NCI-H2081 treated with DMSO at 0.1 percent for 48 hours (cell line): ENCODE results near the gene CD86.

Experiments
- DNase-seq: peaks from one replicate; lab custom pipeline; 2025; lab: John Stamatoyannopoulos, UW

The CD86 gene

DNA sequence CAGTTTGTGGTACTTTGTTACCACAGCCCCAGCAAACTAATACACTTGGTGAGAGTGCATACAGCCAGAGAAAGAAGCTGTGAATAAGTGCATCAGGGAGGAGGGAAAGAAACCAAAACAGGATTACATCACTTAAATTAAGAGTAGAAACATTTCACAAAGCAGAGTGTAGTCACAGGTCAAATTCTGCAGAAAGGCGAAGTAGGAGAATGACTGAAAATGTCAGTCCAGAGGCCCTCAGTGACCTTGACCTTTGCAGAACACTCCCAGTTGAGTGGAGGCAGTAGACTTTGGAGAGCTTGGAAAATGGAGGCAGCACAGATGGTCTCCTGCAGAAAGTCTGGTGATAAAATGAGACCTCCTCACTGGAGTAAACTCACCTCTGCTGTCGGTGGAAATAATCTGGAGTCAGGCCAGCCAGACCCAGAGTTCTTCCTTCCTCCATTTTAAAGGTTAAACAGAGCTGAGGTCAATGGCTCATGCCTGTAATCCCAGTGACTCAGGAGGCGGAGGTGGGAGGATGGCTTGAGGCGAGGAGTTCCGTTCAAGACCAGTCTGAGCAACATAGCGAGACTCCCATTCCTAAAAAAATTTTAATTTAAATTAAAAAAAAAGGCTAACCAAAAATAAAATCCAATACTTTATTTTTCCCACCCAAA is 5.0 kb downstream of the CD86 start:
- no peak for DNase-seq

DNA sequence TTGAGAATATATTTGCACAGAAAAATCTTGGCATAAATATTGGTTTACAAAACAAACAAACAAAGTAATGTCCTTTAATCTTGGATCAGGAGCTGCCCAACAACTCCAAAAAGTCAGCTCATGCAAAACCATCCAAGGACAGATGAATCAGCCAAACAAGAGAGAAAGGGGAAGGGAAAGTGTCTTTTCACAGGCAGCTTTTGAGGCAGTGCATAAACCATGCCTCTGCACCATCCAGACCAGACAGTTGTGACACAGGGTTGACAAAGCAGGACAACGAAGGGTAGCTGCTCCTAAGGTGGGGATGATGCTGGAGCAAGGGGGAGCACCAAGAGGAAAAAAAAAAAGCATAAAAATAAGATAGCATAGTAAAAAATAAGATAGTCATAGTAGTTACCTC is 8.7 kb downstream of the CD86 start:
- no peak for DNase-seq

DNA sequence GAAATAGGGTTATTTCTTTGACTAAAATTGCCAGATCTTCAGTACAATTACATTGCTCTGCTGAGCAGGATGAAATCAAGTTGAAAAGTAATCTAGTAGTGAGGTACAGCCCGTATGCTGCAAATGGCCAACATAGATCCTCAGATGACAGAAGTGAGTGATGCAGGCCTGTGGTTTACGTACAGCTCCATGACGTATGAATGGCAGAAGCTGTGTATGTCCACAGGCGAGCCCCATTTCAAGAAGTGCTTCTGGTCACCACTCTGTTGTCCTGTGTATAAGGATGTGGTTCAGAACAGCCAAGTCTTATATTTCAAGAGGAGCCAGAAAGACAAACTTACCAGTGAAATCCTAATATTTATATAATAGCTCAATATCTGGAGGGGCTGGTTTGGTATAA is 9.2 kb downstream of the CD86 start:
- DNase-seq = no peak

DNA sequence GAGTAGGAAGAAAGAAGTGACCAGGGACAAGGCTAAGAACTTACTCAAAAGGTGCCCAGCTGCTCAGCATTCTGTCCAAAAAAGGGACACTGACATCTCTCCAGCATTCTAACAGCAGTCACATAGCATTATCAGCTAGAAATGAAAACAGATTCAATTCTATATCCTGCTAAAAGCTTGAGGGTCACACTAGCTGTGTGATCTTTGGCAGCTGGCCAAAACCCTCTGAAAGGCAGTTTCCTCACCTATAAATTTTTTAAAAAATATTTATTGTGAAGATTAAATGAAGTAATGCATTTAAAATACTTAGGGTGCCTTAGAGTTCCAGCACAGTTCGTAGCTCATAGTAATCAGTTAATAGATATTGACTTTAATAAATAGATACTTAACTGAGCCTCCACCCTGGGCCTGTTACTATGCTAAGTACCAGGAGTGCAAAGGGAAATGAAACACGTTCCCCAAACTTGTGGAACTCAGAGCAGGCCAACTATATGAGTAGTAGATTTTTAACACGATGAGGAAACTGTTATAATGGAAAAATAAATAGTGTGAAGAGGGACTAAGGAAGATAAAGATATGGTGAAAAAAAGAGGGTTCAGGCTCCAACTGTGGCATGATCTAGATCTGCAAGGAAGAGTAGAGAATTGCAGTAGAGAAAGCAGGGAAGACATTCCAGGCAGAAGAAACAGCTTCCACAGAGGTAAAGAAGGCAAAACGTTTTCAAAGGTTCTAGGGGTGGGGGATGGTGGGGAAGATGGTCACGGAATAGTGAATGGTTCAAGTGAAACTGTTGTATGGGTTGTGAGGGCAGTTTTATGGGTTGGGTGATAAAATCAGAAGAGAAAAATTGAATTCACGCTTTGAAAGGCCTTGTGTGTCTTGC is 11.4 kb downstream of the CD86 start:
- no peak for DNase-seq

DNA sequence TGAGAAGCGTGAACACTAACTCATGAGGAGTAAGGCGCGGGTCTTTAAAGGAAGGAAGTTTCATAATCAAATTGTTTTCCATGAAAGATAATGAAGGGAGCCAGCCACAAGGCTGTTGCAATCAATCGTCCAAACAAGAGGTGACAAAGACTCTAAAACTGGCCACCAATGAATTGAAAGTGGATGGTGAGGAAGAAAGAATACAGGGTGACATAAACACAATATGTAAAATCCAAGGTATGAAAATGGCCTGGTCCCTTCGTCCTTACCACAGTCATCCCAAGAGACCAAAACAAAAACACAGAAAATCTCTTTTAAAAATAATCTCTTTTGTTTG is 12.0 kb downstream of the CD86 start:
- no peak for DNase-seq

DNA sequence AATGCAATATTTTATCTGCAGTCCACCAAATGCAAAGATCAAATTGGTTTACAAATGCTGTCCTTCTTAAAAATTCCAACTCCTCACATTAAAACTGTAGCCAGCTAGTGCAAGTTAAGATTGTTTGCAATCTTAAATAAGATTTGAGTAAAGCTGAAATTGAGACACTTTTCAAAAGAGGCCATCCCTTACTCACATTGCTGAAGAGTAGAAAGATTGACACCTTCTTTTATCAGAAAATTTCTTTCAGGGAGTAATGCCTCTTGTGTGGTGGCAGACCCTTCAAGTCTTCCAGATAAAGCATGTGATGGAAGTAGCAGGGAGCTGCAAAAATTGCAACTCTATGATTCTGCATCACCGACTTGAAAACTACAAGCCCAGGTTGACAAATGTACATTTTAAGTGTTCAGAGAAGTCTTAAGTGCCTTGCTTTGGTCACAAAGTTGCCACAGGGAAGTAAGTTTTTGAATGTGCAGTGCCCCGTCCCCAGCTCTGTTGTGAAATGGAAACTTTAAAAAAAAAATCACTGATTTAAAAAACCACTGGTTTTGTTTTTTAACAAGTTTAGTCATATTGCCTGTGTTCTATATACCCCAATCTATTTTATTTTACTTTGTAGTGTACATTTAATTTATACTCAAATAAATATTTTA is 12.6 kb downstream of the CD86 start:
- DNase-seq = no peak

DNA sequence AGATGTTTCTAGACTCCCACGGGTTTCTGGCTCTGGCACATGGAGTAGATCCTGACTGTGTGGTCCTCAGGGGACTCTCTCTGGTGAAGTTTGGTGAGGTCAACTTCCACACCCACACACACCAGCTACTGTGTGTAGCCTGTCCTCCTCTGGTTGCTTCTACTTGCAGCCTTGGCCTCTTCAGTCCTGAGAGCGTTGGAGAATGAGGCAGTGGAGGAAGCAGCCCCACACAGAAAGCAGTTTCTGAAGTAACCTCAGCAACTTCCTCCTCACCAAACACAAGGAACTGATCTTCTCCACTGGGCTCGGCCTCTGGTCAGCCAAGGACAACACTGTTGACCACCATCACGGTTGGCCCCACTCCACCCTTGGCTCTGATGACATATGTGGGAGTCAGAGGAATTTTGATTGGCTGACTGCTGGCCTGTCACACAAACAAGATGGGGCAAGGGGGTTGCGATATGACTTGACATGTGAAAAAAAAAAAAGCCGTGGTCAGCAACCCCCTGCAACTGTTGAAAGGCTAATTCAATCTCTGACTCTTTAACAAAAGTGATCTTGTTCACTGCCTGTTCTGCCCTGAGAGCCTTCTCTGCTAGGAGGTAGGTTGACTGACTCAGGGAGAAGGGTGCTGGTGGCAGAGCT is 19.6 kb downstream of the CD86 start:
- no peak for DNase-seq

DNA sequence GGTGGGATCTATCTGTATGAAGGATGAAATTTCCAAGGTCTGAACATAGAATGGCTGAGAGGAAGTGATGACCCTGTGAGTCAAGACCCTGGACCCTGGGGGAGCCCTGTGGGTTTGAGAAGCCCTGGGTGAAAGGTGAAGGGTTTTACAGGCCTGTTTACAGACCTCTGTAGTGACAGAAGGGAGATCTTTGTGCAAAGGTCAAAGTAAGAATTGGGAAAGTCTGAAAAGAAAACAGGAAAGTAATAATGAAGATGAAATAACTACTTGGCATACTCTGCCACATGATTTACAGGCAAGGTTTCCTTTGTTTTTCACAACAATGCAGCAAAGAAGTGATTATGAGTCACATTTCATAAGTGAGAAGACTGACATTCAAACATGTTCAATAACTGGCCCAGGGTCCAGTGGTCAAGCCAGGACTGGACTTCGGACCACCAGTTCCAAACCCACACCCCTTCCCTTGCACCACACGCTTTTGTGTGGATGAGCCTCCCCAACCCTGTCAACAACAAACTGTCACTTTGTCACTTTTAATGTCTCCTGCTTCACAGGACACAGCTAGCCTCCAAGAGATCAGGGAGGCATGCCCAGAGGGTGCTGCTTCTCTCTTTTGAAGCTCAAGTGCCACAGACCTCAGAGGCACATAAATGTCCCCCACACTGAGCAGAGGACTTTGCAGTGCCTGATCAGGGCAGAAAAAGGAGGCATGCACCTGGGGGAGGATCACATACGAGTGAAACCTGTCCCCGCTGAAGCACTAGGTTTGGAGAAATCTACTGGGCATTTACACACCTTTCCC is 21.5 kb downstream of the CD86 start:
- DNase-seq = no peak

DNA sequence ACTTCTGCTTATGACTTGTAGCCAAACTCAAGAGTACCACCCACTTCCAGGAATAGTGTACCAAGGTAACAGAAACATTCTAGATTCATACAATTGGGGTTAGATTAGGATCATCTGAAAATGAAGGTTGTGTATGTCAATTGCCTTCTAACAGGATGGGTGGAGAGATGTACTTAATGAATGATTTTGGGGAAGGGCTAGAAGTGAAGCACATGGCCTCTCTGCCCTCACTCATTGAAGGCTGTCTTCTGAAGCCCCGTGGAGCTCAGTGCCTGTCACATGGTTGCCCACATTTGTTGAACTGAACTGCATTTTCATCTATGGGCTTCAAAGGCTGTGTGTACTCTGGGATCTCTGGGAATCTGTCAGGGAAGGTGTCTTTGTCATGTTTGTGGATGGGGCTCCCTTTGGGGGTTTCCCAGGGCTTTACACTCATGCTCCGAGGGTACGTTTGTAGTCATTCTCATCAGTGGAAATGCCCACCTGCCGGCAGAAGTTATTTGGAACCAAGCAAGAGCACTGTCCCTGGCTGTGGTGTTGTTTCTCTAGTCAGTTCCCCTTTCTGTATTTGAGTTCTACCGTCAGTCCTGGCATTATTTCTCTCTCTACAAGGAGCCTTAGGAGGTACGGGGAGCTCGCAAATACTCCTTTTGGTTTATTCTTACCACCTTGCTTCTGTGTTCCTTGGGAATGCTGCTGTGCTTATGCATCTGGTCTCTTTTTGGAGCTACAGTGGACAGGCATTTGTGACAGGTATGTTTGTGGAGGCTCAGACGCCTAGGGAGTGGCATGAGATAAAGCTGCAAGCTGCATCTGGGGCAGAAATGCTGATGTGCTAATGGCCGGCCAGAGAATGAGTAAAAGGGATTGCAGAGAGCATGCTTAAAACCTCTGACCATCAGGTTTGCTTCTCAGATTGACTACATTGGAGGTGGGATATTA is 22.4 kb downstream of the CD86 start:
- DNase-seq = no peak

DNA sequence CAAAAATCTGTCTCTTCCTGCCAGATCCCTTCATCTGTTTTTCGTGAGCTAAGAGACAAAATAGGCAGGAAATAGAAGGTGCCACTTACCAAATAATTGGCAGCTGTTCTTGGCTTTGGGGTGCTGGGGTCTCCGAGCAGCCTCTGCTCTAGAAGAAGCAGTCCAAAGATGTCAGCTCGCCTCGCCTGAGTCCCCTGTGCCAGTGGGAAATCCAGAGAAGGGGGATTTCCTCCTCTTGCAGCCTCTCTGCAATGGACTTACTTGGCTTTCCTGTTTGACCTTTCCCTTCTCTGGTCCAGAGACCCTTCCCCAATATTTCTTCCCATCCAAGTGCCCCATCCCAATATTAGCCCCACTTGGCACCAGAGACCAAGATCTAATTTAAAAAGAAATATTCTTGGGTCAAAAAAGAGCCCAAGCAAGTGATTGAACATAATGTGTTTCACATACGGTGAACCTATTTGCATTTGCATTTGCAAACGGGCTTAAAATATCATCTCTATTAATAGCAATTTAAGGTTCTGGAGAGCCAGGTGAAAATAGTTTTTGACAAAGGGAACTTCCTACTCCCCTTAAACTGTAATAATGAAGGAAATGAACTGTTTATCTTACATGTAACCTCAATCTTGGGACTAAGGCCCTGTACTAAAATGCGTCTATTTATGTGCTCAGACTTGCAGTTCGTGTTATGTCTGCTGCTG is 23.2 kb downstream of the CD86 start:
- DNase-seq = no peak

DNA sequence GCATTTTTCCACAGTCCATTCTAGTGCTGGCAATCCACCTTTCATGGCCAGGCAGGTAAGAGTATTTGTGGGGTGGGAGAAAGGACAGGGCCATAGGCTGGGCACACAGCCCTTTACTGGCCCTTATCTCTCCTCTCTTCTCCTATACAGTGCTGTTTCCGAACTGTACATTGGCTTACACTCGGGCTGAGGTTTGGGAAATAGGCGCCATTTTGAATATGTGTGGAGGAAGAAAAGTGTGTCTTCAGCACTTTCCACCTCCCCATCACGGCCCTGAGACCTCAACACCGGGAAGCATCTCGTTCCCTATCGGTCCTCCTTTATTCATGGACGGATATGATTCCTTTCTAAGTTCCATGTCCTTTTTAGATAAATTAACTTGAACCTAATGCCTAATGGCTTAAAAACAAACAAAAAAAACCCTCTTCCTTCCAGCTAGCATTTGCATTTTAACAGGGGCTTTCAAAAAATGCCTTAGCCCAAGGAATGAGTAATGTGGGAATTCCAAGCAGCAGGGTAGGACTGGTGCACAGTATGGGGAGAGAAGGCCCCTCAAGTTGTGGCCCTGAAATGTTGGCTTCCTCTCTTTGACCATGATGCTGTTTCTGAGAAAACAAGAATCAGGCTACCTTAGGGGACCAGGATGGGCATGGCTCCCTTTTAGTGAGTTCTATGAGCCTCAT is 24.5 kb downstream of the CD86 start:
- no peak for DNase-seq

DNA sequence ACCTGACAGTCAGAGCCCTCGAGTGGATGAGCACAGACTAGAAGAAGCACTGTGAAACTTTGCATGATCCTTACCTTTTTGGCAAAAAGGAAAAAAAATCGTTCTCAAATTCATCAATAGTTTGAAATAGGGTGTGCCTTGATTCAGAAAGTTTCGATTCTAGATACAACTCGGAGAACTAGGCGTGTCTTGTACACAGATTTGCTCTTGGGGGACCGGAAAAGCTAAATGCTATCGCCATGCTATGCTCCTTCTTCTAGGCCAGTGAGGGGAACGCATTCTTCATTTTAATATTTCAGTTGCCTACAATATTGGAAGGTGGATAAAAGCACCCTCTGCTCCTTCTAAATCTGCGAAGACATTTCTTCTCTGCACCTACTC is 25.0 kb downstream of the CD86 start:
- DNase-seq = no peak

DNA sequence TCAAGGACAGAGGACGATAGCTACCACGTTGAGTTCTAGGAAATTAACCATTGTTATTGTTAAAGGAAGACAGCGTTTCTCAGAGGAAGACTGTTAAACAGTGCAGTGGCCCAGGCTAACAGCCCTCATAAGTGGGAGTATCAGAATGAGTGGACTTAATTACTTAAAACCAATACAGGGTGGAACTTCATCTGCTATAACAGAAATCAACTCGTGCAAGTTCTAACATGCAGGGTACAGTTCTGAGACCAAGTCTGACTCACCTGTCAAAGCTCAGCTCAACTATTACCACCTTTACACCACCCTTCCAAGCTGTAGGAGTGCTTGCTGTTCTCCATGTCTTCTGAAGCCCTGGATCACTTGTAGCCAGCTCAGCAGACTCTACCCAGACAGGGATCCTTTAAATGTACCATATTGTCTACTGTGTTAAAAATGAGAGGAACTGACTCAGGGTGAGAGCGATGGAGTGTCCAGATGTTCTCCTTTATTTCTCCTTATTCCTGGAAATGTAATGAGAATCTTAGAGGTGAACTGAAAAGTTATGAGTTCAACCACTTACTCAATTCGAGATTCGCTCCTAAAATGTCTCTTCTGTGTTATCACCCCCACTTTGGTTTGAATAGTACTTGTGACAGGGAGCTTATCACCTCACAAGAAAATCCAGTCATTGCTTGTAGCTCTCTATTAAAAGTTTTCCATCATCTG is 26.5 kb downstream of the CD86 start:
- DNase-seq = no peak

DNA sequence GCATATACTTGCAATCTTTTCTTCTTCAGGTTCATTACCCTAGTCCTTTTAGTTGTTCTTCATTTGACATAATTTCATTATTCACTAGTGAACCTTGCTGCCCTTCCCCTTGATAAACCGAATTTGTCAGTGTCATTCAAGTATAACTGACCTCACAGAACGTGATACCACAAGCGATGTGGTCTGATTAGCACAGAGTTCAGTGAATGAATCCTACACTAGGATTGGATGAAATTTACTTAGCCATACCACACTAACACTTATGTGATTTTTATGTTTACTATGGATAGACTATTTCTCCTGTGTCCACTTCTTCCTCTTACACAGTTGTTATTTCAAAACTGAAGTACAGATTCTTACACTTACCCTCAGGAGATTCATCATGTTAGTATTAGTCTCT is 27.2 kb downstream of the CD86 start:
- no peak for DNase-seq

DNA sequence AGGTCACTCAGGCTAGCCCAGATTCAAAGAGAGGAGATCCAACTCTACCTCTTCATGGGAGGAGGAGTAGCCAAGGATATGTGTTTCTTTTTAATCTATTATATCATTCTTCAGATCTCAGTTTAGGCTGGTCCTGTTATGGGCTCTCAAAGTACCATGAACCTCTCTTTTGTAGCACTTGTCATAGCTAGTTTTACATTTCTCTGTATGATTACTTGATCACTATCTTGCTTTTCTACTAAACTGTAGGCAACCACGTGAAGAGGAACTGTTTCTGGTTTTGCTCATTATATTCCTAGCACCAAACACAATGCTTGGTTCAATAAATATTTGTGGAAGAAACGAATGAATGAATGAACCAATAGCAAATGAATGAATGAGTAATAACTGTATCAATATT is 29.6 kb downstream of the CD86 start:
- DNase-seq = no peak

DNA sequence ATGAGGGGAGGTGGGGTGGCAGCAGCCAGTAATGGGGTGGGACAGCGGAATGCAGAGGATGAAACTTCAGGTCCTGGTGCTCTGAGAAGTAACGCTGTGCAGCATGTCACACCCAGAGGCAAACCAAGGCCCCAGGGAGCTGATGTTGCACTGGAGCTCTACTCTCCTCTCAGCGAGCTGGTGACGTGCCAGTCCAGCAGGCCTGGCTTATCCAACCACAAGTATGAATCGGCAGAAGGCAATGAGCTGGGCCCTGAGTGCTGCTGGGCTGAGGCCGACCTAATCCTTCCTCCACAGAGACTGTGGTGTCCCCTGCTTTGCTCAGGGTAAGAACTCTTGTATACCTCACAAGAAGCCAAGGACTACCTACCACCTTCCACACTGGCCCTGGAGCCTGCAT is 30.5 kb downstream of the CD86 start:
- no peak for DNase-seq

DNA sequence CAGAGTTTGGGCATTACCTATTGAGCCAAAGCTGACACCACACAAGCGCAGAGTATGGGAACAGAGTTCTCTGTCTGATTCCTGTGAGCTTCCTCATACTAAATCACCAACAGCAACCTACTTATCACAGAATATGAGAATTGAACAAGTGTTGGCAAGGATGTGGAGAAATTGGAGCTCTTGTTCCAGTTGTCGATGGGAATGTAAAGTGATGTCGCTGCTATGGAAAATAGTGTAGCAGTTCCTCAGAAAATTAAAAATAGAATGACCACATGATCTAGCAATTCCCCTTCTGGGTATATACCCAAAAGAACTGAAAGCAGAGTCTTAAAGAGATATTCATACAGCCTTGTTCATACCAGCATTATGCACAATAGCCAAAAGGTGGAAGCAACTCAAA is 33.4 kb downstream of the CD86 start:
- DNase-seq = no peak

DNA sequence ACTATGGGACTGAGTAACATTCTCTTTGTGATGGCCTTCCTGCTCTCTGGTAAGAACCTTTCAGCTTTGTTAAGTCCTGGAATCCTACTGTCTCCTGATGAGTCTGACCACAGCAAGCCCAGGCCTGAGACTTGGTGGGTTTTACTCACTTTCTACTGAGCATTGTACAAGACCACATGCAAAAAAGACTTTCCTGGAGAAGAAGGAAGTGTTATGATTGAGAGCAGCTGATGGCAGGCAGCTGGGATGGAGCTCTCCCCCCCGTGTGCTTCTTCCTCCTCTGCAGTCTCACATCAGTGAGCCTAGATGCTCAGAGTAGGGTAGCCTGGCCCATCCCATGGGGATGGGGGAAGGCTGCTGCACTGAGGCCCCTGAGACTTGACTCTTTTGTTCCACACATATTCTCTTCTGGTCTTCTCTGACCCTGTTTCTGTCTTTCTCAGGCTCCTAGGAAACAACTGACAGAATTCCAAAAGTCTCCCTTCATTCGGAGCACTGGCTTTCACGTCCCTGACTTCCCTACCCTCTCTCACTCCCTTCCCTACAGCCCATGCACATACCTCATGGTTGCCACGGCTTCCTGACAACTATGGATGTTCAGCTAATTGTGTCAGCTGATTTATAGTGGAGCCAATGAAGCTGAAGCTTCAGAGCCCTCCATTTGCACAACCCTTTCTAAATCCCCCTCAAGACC is 36.6 kb downstream of the CD86 start:
- no peak for DNase-seq
